CD4-positive, CD25-positive, alpha-beta regulatory T cell (primary cell): Measurements from ENCODE around the gene BBS9. TPM values are rescaled to one million over a fixed set of nuclear protein-coding genes. Genes with fewer than 3 reads are reported as not detected.
"Not testable (repeated sequence)": the region's sequence is repeated elsewhere in the genome, so short reads cannot be mapped to it uniquely, and the experiment has no call there.

Source experiments
- ATAC-seq, 2 donors: fragments of 150-1000 bp; cut with Tn5 transposase; one replicate each; pipeline ENCODE4 v1.10.0; 2021; ENCODE audit warnings: low read depth in 2 of 2, moderate number of reproducible peaks in 2 of 2, moderate library complexity in 1 of 2
- DNase-seq, 3 donors: peaks; one replicate each; pipeline versions ENCODE4 v3.0.0 to v3.0.0-alpha.2; 2012 to 2022; ENCODE audit warnings: mixed read lengths in 1 of 3
- H3K27ac ChIP-seq: one replicate; pipeline ENCODE4 v1.7.0; 2013; ENCODE audit warnings: mild to moderate bottlenecking, low read length; ENCODE audit not compliant: insufficient read depth, poor library complexity, severe bottlenecking
- H3K27me3 ChIP-seq: one replicate; pipeline ENCODE4 v1.7.0; 2013; ENCODE audit warnings: low read length; ENCODE audit not compliant: control insufficient read depth, insufficient read depth
- H3K36me3 ChIP-seq: one replicate; pipeline ENCODE4 v1.7.0; 2013; ENCODE audit warnings: mild to moderate bottlenecking, low read length, moderate library complexity; ENCODE audit not compliant: control insufficient read depth, insufficient read depth
- H3K4me1 ChIP-seq: 2 replicates; pipeline ENCODE4 v1.7.0; 2013; ENCODE audit warnings: mild to moderate bottlenecking, low read length; ENCODE audit not compliant: insufficient read depth, control insufficient read depth, poor library complexity, severe bottlenecking
- H3K4me3 ChIP-seq: one replicate; pipeline ENCODE4 v1.7.0; 2013; ENCODE audit warnings: low read depth, mild to moderate bottlenecking, low read length, moderate library complexity
- H3K9me3 ChIP-seq, 2 experiments: 1 replicate in 1 of 2; 2 replicates in 1 of 2; pipeline ENCODE4 v1.7.0; 2013; ENCODE audit warnings: low read length in 2 of 2, mild to moderate bottlenecking in 1 of 2, moderate library complexity in 1 of 2; ENCODE audit not compliant: control insufficient read depth in 2 of 2
- H3K27ac Mint-ChIP-seq, 3 donors: one replicate each; pipeline ENCODE4 v1.8.0; 2020 to 2022; ENCODE audit warnings: mild to moderate bottlenecking in 3 of 3, mixed read lengths in 3 of 3, moderate library complexity in 2 of 3
- H3K27me3 Mint-ChIP-seq: one replicate; pipeline ENCODE4 v1.8.0; 2022; ENCODE audit warnings: mild to moderate bottlenecking, mixed read lengths
- H3K36me3 Mint-ChIP-seq: one replicate; pipeline ENCODE4 v1.8.0; 2020; ENCODE audit warnings: mixed read lengths
- H3K4me1 Mint-ChIP-seq, 4 donors: one replicate each; pipeline ENCODE4 v1.8.0; 2020 to 2022; ENCODE audit warnings: mixed read lengths in 4 of 4, mild to moderate bottlenecking in 1 of 4
- H3K4me3 Mint-ChIP-seq, 4 donors: one replicate each; pipeline ENCODE4 v1.8.0; 2020 to 2022; ENCODE audit warnings: mild to moderate bottlenecking in 4 of 4, mixed read lengths in 4 of 4, moderate library complexity in 3 of 4
- H3K9me3 Mint-ChIP-seq, 7 donors: one replicate each; pipeline ENCODE4 v1.8.0; 2020 to 2022; ENCODE audit warnings: mixed read lengths in 7 of 7, mild to moderate bottlenecking in 3 of 7, moderate library complexity in 2 of 7
- polyA plus RNA-seq, 4 donors: library from polyadenylated mRNA; unstranded; fragments of 300-500 nt; fragmentation: Illumina TruSeq; gene quantifications; one replicate each; pipeline ENCODE4 v1.2.3, GENCODE V29; 2021
- total RNA-seq: library from RNA; stranded (reverse); gene quantifications from one replicate; pipeline ENCODE4 v1.2.3, GENCODE V29; 2022

The BBS9 gene
- total and polyA plus RNA-seq, 5 donors from 2014 or later: 8.1 to 18.7 (median 13.2) TPM

DNA sequence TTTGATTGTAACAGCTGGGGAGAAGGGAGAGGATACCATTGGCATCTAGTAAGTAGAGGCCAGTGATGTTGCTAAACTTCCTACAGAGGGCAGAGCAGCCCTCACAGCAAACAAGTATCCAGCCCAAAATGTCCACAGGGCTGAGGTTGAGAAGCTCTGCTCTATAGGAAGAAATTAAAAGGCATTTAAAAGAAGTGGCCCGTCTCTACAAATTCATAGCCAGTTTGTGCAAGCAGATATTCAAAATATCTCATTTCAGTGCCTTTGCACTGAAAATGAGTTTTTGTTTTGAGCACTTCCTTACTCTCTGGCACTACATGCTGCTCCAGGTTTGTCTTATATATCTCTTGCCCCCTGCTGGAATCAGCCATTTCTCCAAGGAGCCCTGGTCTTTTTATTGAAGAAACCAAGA lies 330.0 kb downstream of the BBS9 start:
- DNase-seq: peak in 1 of 3 donors; percentile 1
- Histone ChIP-seq H3K4me1 (no peaks in the 10 kb centered on the region), H3K9me3 (no peaks in the 10 kb centered on the region), H3K27ac (no peak overlapping the region), H3K27me3 (no peaks in the 10 kb centered on the region), H3K36me3 (no peaks in the 10 kb centered on the region), H3K4me3 (no peak overlapping the region)
- no peak for ATAC-seq
- Mint-ChIP-seq H3K27me3 (no peaks in the 10 kb centered on the region), H3K27ac (no peak overlapping the region), H3K36me3 (peaks cover 5% of the 10 kb centered on the region), H3K4me1 (peaks cover 0 to 5% (median 0%) of the 10 kb centered on the region in 4 donors), H3K9me3 (peaks cover 0 to 6% (median 0%) of the 10 kb centered on the region in 7 donors), H3K4me3 (no peak overlapping the region)

DNA sequence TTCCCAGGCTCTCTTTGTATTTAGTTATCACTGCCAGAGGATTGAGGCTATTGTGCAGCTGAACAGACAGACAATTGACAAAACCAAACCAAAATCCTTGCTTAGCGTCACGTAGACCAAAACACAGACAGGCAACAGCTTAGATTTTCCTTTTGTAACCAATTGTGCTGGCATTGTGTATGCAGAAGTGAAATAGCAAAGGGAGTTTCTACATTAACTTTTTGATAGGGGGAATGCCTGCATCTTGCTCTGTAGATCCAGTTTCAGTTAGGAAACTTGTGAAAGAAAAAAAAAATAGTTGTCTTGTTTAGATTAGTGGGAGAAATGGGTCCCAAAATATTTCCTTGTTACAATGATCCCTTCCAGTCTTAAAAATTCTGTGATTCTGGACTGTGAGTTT lies 333.8 kb downstream of the BBS9 start:
- Histone ChIP-seq H3K4me3 (no peak overlapping the region), H3K9me3 (no peaks in the 10 kb centered on the region), H3K27me3 (no peaks in the 10 kb centered on the region), H3K27ac (no peak overlapping the region), H3K36me3 (no peaks in the 10 kb centered on the region), H3K4me1 (no peaks in the 10 kb centered on the region)
- ATAC-seq (no peak), DNase-seq (no peak)
- Mint-ChIP-seq H3K9me3 (peaks cover 0 to 6% (median 3%) of the 10 kb centered on the region in 7 donors), H3K27ac (no peak overlapping the region), H3K36me3 (peaks cover 4% of the 10 kb centered on the region), H3K4me1 (peaks cover 0 to 9% (median 0%) of the 10 kb centered on the region in 4 donors), H3K4me3 (no peak overlapping the region), H3K27me3 (no peaks in the 10 kb centered on the region)

DNA sequence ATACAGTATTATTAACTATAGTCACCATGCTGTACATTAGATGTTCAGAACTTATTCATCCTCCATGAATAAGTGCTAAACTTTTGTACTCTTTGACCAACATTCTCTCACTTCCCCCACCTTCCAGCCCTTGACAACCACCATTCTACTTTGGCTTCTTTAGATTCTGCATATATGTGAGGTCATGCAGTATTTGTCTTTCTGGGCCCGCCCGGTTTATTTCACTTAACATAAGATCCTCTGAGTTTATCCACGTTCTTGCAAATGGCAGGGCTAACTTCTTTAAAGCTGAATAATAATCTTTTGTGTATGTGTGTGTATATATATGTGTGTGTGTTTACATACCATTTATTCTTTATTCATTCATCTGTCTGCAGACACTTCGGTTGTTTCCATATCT lies 336.8 kb downstream of the BBS9 start:
- no peaks in the 10 kb centered on the region for H3K36me3 ChIP-seq
- no peak overlapping the region for H3K4me3 ChIP-seq
- H3K4me1 ChIP-seq: no peaks in the 10 kb centered on the region
- no peaks in the 10 kb centered on the region for H3K27me3 ChIP-seq
- Mint-ChIP-seq H3K9me3 (peaks cover 0 to 8% (median 3%) of the 10 kb centered on the region in 7 donors), H3K27me3 (no peaks in the 10 kb centered on the region), H3K36me3 (peaks cover 10% of the 10 kb centered on the region), H3K4me1 (peaks cover 0 to 9% (median 0%) of the 10 kb centered on the region in 4 donors), H3K4me3 (no peak overlapping the region), H3K27ac (no peak overlapping the region)
- no peak overlapping the region for H3K27ac ChIP-seq
- ATAC-seq (no peak), DNase-seq (no peak)
- H3K9me3 ChIP-seq: no peaks in the 10 kb centered on the region

DNA sequence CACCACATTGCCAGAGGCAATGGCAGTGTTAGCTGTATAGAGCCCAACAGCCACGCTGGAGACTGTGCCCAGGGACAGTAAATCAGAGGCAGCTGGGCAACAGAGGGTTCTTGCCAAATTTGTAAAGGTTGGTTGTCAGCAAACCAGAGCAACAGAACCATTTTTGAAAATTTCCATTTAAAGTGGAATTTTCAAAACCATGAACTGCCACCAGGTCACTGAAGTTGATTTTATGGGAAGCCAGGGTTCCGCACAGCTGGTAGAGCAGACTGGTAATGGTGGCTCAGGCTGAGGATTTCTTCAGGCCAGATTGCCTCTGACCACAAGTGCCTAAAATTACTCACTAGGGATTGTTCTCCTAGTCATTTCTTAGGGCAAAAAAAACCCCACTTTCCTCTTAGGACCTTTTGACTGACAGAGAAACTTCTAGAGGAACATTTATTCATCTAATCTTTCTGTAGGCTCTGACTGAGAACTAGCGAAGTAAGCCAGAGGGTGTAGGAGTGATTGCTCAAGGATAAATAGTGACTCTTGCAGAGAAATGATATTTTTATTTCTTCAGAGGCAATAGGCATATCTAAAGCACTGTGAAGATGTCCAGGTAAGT lies 342.4 kb downstream of the BBS9 start:
- Mint-ChIP-seq H3K36me3 (peaks cover 10% of the 10 kb centered on the region), H3K9me3 (peaks cover 0 to 8% (median 4%) of the 10 kb centered on the region in 7 donors), H3K27me3 (no peaks in the 10 kb centered on the region), H3K4me1 (peaks cover 0 to 4% (median under 1%) of the 10 kb centered on the region in 4 donors), H3K4me3 (no peak overlapping the region), H3K27ac (no peak overlapping the region)
- Histone ChIP-seq H3K4me1 (no peaks in the 10 kb centered on the region), H3K9me3 (no peaks in the 10 kb centered on the region), H3K4me3 (no peak overlapping the region), H3K27ac (no peak overlapping the region), H3K36me3 (no peaks in the 10 kb centered on the region), H3K27me3 (no peaks in the 10 kb centered on the region)
- ATAC-seq (no peak), DNase-seq (no peak)

DNA sequence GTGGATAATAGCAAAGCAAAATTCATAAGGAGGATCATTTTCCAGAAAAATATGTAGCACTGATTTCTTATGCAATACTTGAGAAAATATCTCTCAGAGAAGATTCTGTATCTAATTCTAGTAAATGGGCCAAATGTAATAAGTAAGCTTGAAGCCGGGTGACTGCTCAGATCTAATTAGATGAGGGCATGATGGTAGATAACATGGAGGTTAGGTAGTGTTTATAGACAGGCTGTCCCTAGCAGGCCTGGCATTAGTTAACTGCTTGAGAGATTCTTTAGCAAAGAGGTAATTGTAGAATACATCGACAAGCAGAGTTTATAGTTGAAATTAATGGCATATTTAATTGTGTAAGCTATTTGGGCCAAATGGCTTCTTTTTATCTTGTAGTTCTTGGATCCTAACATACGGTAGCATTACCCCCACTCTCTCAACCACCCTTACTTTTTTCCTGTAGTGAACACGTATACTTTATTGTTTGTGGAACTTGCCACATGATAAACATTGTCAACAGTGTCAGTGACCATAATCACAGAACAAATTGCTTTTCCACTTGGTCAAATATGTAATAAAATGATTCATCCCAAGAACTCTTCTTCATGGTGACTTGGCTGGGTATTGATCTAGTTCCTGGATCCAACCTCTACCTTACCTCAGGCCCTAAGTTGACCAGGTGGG lies 343.1 kb downstream of the BBS9 start:
- Mint-ChIP-seq H3K36me3 (peaks cover 10% of the 10 kb centered on the region), H3K9me3 (peaks cover 0 to 7% (median 4%) of the 10 kb centered on the region in 7 donors), H3K4me3 (no peak overlapping the region), H3K4me1 (peaks cover 0 to 4% (median under 1%) of the 10 kb centered on the region in 4 donors), H3K27me3 (no peaks in the 10 kb centered on the region), H3K27ac (no peak overlapping the region)
- no peak overlapping the region for H3K4me3 ChIP-seq
- H3K27me3 ChIP-seq: no peaks in the 10 kb centered on the region
- no peak overlapping the region for H3K27ac ChIP-seq
- no peak for ATAC-seq
- H3K36me3 ChIP-seq: no peaks in the 10 kb centered on the region
- DNase-seq: no peak
- no peaks in the 10 kb centered on the region for H3K4me1 ChIP-seq
- H3K9me3 ChIP-seq: no peaks in the 10 kb centered on the region

DNA sequence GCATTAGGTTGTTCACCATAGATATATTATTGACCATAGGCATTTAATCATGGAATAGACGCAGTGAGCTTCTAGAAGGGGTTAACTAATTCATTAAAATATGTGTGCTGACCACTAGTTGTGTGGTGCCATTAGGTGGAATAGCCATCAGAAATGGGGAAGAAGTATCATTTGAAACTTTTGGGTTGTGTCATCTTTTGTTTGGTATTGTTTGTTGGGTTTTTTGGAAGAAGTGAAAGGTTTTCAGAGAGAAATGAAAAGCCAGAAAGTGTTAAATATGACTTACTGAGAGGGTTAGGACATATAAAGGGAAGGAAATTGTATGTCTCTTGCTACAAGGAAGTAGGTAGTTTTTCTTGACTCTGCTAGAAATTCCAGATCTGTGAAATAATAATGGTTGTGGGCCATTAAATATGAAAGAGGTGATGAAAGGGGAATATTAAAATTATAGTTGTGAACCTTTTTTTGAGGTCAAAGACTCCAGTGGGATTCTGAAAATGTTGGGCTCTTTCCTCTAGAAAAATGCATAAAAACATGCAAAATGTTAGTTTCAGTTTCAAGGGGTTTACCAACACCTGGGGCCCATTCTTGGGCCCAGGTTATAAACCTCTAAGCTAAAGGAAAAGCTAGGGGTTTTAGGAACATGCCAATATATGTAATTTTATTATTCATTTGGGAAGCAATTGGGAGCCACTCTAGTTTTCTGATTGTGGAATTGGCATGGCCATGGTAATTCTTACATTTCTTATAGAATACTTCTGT lies 348.5 kb downstream of the BBS9 start:
- Mint-ChIP-seq H3K4me1 (peaks cover 0 to 4% (median under 1%) of the 10 kb centered on the region in 4 donors), H3K27ac (no peak overlapping the region), H3K36me3 (peaks cover 10% of the 10 kb centered on the region), H3K27me3 (no peaks in the 10 kb centered on the region), H3K4me3 (peak overlapping the region in 1 of 4 donors; percentile 86), H3K9me3 (peaks cover 0 to 13% (median 4%) of the 10 kb centered on the region in 7 donors)
- Histone ChIP-seq H3K9me3 (no peaks in the 10 kb centered on the region), H3K27ac (no peak overlapping the region), H3K4me3 (no peak overlapping the region), H3K4me1 (no peaks in the 10 kb centered on the region), H3K27me3 (no peaks in the 10 kb centered on the region), H3K36me3 (no peaks in the 10 kb centered on the region)
- DNase-seq: no peak
- ATAC-seq: no peak

DNA sequence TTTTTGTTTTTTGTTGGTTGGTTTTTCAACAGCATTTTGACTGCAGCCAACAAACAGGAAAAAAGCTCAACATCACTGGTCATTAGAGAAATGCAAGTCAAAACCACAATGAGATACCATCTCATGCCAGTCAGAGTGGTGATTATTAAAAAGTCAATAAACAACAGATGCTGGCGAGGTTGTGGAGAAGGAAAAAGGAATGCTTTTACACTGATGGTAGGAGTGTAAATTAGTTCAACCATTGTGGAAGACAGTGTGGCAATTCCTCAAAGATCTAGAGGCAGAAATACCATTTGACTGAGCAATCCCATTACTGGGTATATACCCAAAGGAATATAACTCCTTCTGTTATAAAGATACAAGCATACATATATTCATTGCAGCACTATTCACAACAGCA lies 355.1 kb downstream of the BBS9 start:
- not testable (repeated sequence) for H3K4me3 ChIP-seq, H3K27me3 ChIP-seq, H3K4me1 Mint-ChIP-seq, H3K4me3 Mint-ChIP-seq, ATAC-seq, H3K27me3 Mint-ChIP-seq, H3K27ac Mint-ChIP-seq, H3K36me3 ChIP-seq, H3K9me3 Mint-ChIP-seq, DNase-seq, H3K27ac ChIP-seq, H3K9me3 ChIP-seq, H3K4me1 ChIP-seq
- H3K36me3 Mint-ChIP-seq: peaks cover 12% of the 10 kb centered on the region
